ENCODE data around the gene SETD1A.
A peak's percentile ranks its signal among the peaks of the same experiment; 100 is the strongest.

Gene SETD1A

GRCh38 chr16:30983898-30984610 is 26.5 kb downstream of the SETD1A start:
- no peak for DNase-seq

GRCh38 chr16:30984669-30985400 is 27.3 kb downstream of the SETD1A start, which contains the start of gene HSD3B7:
TSS of gene HSD3B7 (plus strand) at chr16:30985207. CDS start at chr16:30985659, 452 bp downstream.
- peak; percentile 56 to 75 (median 69) for DNase-seq

GRCh38 chr16:30985401-30986128 is 28.0 kb downstream of the SETD1A start:
- DNase-seq: peak in 1 of 5 experiments; percentile 25

GRCh38 chr16:30986129-30986991 is 28.8 kb downstream of the SETD1A start:
- no peak for DNase-seq

GRCh38 chr16:30987581-30988190 is 30.1 kb downstream of the SETD1A start:
- no peak for DNase-seq

- DNase-seq: no peak
These were observed 32.0 kb downstream of the SETD1A start for GRCh38 chr16:30989469-30990047.

- no peak for DNase-seq
These were observed 32.6 kb downstream of the SETD1A start for GRCh38 chr16:30990105-30990504.

GRCh38 chr16:30991052-30991451 is 33.5 kb downstream of the SETD1A start:
- no peak for DNase-seq

- DNase-seq: no peak
These were observed 34.8 kb downstream of the SETD1A start for GRCh38 chr16:30992276-30992780.

GRCh38 chr16:30992931-30993816 is 35.6 kb downstream of the SETD1A start:
- peak in 1 of 5 experiments; percentile 23 for DNase-seq

GRCh38 chr16:30995927-30996323 is 38.4 kb downstream of the SETD1A start:
- no peak for DNase-seq

GRCh38 chr16:30996324-30996984 is 38.9 kb downstream of the SETD1A start:
- no peak for DNase-seq

GRCh38 chr16:30996985-30997724 is 39.6 kb downstream of the SETD1A start:
- DNase-seq: peak; percentile 50 to 81 (median 77)

- DNase-seq: no peak
These were observed 40.5 kb downstream of the SETD1A start for GRCh38 chr16:30997725-30998711.

GRCh38 chr16:30998852-30999761 is 41.6 kb downstream of the SETD1A start:
- DNase-seq: no peak

- no peak for DNase-seq
These were observed 43.3 kb downstream of the SETD1A start for GRCh38 chr16:31000671-31001382.

All from T-helper 2 cell (primary cell).